ENCODE data around the gene TAOK1.

- TF ChIP-seq ELK1 (IDR thresholded peaks at IDR 0.05; ENCODE audit: low read depth, low read length): no peak
- no peak for TF ChIP-seq SREBF2 (IDR thresholded peaks at IDR 0.05; ENCODE audit: low read length)
- no peak for TF ChIP-seq BMI1 (IDR thresholded peaks at IDR 0.05; ENCODE audit: borderline replicate concordance)
- TF ChIP-seq ATF2 (IDR thresholded peaks at IDR 0.05; ENCODE audit: low read length): no peak
- no peak for TF ChIP-seq POLR2A (IDR thresholded peaks at IDR 0.05; ENCODE audit: low read depth, low read length)
- TF ChIP-seq SMC3 (IDR thresholded peaks at IDR 0.05; ENCODE audit: borderline replicate concordance, low read length): no peak
- TF ChIP-seq CTCF (IDR thresholded peaks at IDR 0.05 in 2 of 3, conservative IDR thresholded peaks at IDR 0.05 in 1 of 3; ENCODE audit: control insufficient read depth in 2 of 3, extremely low read depth in 1 of 3, insufficient read depth in 1 of 3, low read depth in 3 of 3, low read length in 3 of 3): no peak
- no peak for TF ChIP-seq EP300 (IDR thresholded peaks at IDR 0.05; ENCODE audit: borderline replicate concordance in 1 of 2, control insufficient read depth in 1 of 2, low read depth in 2 of 2, low read length in 2 of 2)
- no peak for TF ChIP-seq POLR2AphosphoS5 (IDR thresholded peaks at IDR 0.05; ENCODE audit: low read length)
- TF ChIP-seq CHD2 (IDR thresholded peaks at IDR 0.05; ENCODE audit: borderline replicate concordance, low read depth, low read length): no peak
- TF ChIP-seq MXI1 (IDR thresholded peaks at IDR 0.05; ENCODE audit: low read depth, low read length): no peak
- no peak for TF ChIP-seq JUNB (IDR thresholded peaks at IDR 0.05)
- TF ChIP-seq LARP7 (IDR thresholded peaks at IDR 0.05): no peak
- TF ChIP-seq ZBTB11 (CRISPR knock-in tag; IDR thresholded peaks at IDR 0.05): no peak
Observed at GRCh38 chr17:29571486-29571882, 181.3 kb downstream of the TAOK1 start.

All from GM12878 (cell line).